Skeletal muscle satellite cell (primary cell): Measurements from ENCODE around the gene SNRNP70. TPM values are rescaled to one million over a fixed set of nuclear protein-coding genes. Genes with fewer than 3 reads are reported as not detected.
"Not testable (repeated sequence)": the region's sequence is repeated elsewhere in the genome, so short reads cannot be mapped to it uniquely, and the experiment has no call there.

ENCODE experiments used
- H3K27me3 ChIP-seq: 2 replicates; pipeline ENCODE4 v1.7.0; 2013; ENCODE audit warnings: low read length; ENCODE audit not compliant: control insufficient read depth, insufficient read depth
- H3K36me3 ChIP-seq: 2 replicates; pipeline ENCODE4 v1.7.0; 2013; ENCODE audit warnings: mild to moderate bottlenecking, control low read depth, low read length; ENCODE audit not compliant: insufficient read depth
- H3K4me1 ChIP-seq: 2 replicates; pipeline ENCODE4 v1.7.0; 2013; ENCODE audit warnings: low read length; ENCODE audit not compliant: control insufficient read depth, insufficient read depth
- H3K4me2 ChIP-seq: 2 replicates; pipeline ENCODE4 v1.7.0; 2013; ENCODE audit warnings: mild to moderate bottlenecking, low read length
- H3K4me3 ChIP-seq: 2 replicates; pipeline ENCODE4 v1.7.0; 2013; ENCODE audit warnings: low read length
- H3K9ac ChIP-seq: 2 replicates; pipeline ENCODE4 v1.7.0; 2013; ENCODE audit warnings: mild to moderate bottlenecking, low read depth, low read length, moderate library complexity
- H3K9me3 ChIP-seq: replicated peaks from 2 replicates; pipeline ENCODE4 v1.7.0; 2013; ENCODE audit warnings: mild to moderate bottlenecking, control low read depth, low read length
- total RNA-seq: library from RNA; depleted of rRNA; stranded (reverse); fragments of >200 nt; gene quantifications from 2 replicates; pipeline ENCODE4 v1.2.3, GENCODE V29; 2012; rRNA removed

Gene SNRNP70, protein sequence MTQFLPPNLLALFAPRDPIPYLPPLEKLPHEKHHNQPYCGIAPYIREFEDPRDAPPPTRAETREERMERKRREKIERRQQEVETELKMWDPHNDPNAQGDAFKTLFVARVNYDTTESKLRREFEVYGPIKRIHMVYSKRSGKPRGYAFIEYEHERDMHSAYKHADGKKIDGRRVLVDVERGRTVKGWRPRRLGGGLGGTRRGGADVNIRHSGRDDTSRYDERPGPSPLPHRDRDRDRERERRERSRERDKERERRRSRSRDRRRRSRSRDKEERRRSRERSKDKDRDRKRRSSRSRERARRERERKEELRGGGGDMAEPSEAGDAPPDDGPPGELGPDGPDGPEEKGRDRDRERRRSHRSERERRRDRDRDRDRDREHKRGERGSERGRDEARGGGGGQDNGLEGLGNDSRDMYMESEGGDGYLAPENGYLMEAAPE
- total RNA-seq = 112 and 138 TPM in 2 replicates

DNA sequence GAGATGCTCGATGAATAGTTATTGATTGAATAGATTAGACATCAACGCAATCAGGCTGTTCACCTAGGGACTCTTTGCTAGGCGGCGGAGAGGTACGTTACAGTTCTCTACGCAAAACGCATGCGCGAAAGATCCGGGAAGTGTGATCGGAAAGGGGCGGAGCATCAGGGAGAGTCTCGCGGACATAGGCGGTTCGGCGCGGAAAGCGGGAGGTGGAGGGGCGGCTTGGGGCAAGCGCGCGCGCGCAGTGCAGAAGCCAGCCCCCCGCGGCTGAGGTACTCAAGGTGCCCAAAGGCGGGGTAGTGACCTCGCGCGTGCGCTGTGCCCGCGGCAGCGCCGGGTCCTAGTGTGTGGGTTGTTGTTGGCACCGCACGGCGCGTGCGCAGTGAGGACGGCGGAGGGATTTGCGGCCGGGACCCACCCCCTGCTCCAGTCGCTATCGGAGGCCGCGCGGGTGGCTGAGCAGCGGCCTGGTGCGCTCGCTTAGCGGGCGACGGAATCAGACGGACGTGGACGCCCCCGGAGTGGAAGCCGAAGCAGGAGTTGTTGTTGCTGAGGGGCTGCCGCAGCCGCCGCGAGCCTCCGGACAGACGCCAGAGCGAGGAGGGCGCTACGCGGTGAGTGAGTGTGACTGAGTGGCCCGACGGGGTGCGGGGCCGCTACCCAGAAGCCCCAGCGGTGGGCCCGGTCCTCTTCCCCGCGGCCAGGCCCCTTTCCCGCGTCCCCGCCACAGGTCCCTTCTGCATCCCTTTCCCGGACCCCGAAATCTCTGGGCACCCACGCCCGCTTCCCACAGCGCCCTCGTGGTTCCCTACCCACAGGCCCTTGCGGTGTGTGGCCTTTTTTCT is at the start of gene SNRNP70:
SNRNP70 (plus strand) TSS at position 432 of the 848 bp plus-strand sequence. CDS start 964 bp downstream, outside the sequence.
- peaks cover 3% of the 10 kb centered on the region for H3K27me3 ChIP-seq
- H3K4me2 ChIP-seq = peak within 1 kb of the TSS; percentile 100
- H3K4me3 ChIP-seq = peak within 1 kb of the TSS; percentile 91
- H3K4me1 ChIP-seq = peaks cover 17% of the 10 kb centered on the region
- peaks cover 27% of the 10 kb centered on the region for H3K36me3 ChIP-seq
- peak within 1 kb of the TSS; percentile 93 for H3K9ac ChIP-seq
- no peaks in the 10 kb centered on the region for H3K9me3 ChIP-seq

DNA sequence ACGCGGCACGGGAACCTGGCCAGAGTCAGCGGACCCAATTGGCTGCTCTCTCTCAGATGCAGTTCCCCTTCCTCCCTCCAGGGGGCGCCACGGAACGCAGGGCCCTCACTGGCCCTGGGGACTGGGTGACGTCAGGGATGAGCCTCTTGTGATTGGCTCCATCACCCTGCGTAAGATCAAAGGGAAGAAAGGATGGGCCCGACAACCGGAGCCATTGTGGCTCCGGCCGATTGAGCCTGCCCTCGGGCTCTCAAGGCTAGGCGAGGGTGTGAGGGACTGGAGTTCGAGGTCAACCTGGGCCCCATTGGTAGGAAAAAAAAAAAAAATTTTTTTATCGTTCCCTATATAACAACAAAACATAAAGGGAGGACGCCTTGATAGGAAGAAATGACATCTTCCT is 48.4 kb upstream of the SNRNP70 start, which contains the start of gene CGB1:
CGB1 (minus strand) TSS at position 81 of the 400 bp plus-strand sequence. CDS start 184 bp downstream, outside the sequence.
- not testable (repeated sequence) for H3K4me2 ChIP-seq, H3K9ac ChIP-seq, H3K36me3 ChIP-seq, H3K4me3 ChIP-seq, H3K27me3 ChIP-seq, H3K9me3 ChIP-seq
- peaks cover 12% of the 10 kb centered on the region for H3K4me1 ChIP-seq

DNA sequence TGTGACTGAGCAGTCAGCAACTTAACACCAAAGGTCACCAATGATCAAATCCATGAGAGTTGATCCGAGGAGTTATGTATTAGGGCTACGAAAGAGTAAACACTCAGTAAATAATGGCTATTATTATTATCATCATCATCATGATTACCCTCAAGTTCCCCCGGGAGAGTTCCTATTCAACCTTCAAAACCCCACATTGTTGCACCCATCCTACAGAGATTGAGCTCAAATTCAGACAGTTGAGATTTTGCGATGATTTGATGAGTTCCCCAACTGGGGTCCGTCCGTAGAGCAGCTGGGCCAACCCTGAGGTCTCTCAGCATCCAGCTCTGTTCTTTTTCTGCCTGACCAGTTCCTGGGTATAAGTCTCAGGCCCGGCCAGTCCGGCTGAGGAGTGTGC is 47.1 kb upstream of the SNRNP70 start:
- H3K9ac ChIP-seq, H3K9me3 ChIP-seq, H3K4me2 ChIP-seq, H3K27me3 ChIP-seq, H3K36me3 ChIP-seq, H3K4me3 ChIP-seq: not testable (repeated sequence)
- peaks cover 19% of the 10 kb centered on the region for H3K4me1 ChIP-seq

DNA sequence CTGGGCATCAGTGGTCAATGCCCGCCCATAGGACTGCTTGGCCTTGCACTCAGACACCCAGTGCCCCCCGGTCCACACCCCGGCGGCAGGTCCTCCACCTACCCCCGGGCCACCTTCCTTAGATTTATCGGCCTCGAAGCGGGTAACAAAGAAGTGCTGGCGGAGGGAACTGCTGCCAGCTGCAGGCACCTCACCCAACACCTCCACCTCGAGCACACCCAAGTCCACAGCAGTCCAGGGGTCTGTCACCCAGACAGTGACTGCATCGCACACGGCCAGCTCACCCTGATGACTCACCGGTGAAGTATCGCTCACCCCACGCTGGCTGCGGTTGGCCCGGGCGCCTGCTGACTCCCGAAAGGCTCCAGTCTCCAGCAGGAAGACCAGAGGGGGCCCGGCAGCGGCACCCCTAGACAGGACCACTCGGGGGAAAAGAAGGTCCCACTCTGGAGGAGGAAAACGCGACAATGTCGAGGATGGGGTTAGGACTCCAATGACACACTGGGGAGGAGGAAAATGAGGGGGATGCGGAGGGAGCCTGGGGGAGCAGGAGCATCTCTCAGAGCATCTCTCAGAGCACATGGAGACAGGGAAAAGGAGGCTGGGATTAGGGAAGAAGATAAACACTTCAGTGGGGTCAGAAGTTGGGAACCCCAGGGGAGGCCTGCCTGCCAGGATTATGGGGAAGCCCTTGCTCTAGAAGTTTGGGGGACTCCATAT is 46.5 kb upstream of the SNRNP70 start:
- Histone ChIP-seq H3K4me1 (peaks cover 19% of the 10 kb centered on the region), H3K4me2 (peak overlapping the region; percentile 8)
- not testable (repeated sequence) for H3K4me3 ChIP-seq

DNA sequence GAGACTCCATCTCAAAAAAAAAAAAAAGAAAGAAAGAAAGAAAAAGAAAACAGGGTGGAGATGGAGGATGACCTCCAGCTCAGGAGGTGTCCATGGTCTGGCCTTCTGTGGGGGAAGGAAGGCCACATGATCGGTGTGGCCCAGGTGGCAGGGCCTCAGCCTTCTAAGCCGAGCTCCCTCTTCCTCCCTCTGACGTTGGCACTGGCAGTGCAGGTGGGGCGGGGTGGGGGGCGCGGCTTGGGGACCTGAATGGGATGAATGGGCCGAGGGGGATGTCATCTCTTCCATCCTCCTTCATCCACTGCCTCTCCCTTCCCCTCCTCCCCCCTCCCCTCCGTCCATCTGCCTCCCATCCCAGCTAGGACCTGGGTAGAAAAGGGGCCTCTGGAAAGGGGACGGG is 45.5 kb upstream of the SNRNP70 start:
- H3K4me1 ChIP-seq = peaks cover 19% of the 10 kb centered on the region
- not testable (repeated sequence) for H3K36me3 ChIP-seq, H3K4me3 ChIP-seq, H3K9me3 ChIP-seq, H3K27me3 ChIP-seq, H3K4me2 ChIP-seq, H3K9ac ChIP-seq

More for the DNA sequence above, 46.5 kb upstream of the SNRNP70 start:
- not testable (repeated sequence) for H3K27me3 ChIP-seq, H3K9me3 ChIP-seq, H3K36me3 ChIP-seq, H3K9ac ChIP-seq

DNA sequence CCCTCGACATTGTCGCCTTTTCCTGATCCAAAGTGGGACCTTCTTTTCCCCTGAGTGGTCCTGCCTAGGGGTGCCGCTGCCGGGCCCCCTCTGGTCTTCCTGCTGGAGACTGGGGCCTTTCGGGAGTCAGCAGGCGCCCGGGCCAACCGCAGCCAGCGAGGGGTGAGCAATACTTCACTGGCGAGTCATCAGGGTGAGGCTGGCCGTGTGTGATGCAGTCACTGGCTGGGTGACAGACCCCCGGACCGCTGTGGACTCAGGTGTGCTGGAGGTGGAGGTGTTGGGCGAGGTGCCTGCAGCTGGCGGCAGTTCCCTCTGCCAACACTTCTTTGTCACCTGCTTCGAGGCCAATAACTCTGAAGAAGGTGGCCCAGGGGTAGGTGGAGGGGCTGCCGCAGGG is 43.1 kb upstream of the SNRNP70 start:
- Histone ChIP-seq H3K36me3 (no peaks in the 10 kb centered on the region), H3K9ac (no peak overlapping the region), H3K4me1 (peaks cover 19% of the 10 kb centered on the region), H3K4me2 (no peak overlapping the region), H3K9me3 (no peaks in the 10 kb centered on the region), H3K27me3 (no peaks in the 10 kb centered on the region), H3K4me3 (no peak overlapping the region)

DNA sequence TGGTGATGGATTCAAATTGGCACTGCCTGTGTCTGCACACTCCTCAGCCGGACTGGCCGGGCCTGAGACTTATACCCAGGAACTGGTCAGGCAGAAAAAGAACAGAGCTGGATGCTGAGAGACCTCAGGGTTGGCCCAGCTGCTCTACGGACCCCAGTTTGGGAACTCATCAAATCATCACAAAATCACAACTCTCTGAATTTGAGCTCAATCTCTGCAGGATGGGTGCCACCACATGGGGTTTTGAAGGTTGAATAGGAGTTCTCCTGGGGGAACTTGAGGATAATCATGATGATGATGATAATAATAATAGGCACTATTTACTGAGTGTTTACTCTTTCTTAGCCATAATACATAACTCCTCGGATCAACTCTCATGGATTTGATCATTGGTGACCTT is 42.6 kb upstream of the SNRNP70 start:
- H3K4me2 ChIP-seq, H3K4me3 ChIP-seq, H3K9ac ChIP-seq, H3K27me3 ChIP-seq, H3K36me3 ChIP-seq, H3K9me3 ChIP-seq: not testable (repeated sequence)
- peaks cover 19% of the 10 kb centered on the region for H3K4me1 ChIP-seq

DNA sequence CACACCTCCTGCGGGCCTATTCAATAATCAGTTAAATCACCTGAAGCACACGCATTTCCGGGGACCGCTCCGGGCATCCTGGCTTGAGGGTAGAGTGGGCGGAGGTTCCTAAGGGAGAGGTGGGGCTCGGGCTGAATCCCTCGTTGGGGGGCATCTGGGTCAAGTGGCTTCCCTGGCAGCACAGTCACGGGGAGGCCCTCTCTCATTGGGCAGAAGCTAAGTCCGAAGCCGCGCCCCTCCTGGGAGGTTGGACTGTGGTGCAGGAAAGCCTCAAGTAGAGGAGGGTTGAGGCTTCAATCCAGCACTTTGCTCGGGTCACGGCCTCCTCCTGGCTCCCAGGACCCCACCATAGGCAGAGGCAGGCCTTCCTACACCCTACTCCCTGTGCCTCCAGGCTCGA is 41.7 kb upstream of the SNRNP70 start, which contains the start of gene CGB5:
CGB5 (plus strand) TSS at position 301 of the 400 bp plus-strand sequence. CDS start 362 bp downstream, outside the sequence.
- H3K36me3 ChIP-seq, H3K4me2 ChIP-seq, H3K9me3 ChIP-seq, H3K27me3 ChIP-seq, H3K9ac ChIP-seq, H3K4me3 ChIP-seq: not testable (repeated sequence)
- peaks cover 17% of the 10 kb centered on the region for H3K4me1 ChIP-seq

DNA sequence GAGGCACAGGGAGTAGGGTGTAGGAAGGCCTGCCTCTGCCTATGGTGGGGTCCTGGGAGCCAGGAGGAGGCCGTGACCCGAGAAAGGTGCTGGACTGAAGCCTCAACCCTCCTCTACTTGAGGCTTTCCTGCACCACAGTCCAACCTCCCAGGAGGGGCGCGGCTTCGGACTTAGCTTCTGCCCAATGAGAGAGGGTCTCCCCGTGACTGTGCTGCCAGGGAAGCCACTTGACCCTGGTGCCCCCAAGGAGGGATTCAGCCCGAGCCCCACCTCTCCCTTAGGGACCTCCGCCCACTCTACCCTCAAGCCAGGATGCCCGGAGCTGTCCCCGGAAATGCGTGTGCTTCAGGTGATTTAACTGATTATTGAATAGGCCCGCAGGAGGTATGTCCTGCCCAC is 36.2 kb upstream of the SNRNP70 start, which contains the start of gene CGB8:
CGB8 (minus strand) TSS at position 101 of the 400 bp plus-strand sequence. CDS start 372 bp downstream, outside the sequence.
- not testable (repeated sequence) for H3K36me3 ChIP-seq, H3K4me1 ChIP-seq, H3K27me3 ChIP-seq, H3K9me3 ChIP-seq, H3K9ac ChIP-seq, H3K4me3 ChIP-seq, H3K4me2 ChIP-seq

DNA sequence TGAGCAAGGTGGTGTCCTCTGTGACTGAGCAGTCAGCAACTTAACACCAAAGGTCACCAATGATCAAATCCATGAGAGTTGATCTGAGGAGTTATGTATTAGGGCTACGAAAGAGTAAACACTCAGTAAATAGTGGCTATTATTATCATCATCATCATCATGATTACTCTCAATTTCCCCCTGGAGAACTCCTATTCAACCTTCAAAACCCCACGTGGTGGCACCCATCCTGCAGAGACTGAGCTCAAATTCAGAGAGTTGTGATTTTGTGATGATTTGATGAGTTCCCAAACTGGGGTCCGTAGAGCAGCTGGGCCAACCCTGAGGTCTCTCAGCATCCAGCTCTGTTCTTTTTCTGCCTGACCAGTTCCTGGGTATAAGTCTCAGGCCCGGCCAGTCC is 35.4 kb upstream of the SNRNP70 start:
- H3K9me3 ChIP-seq, H3K4me3 ChIP-seq, H3K36me3 ChIP-seq, H3K4me1 ChIP-seq, H3K9ac ChIP-seq, H3K27me3 ChIP-seq, H3K4me2 ChIP-seq: not testable (repeated sequence)
